NCI-H128 (cell line): ENCODE data around the gene CHN2.

ENCODE experiments used
- DNase-seq: peaks from one replicate; lab custom pipeline; 2025; ENCODE audit not compliant: unreplicated experiment; lab: John Stamatoyannopoulos, UW

The CHN2 gene

DNA sequence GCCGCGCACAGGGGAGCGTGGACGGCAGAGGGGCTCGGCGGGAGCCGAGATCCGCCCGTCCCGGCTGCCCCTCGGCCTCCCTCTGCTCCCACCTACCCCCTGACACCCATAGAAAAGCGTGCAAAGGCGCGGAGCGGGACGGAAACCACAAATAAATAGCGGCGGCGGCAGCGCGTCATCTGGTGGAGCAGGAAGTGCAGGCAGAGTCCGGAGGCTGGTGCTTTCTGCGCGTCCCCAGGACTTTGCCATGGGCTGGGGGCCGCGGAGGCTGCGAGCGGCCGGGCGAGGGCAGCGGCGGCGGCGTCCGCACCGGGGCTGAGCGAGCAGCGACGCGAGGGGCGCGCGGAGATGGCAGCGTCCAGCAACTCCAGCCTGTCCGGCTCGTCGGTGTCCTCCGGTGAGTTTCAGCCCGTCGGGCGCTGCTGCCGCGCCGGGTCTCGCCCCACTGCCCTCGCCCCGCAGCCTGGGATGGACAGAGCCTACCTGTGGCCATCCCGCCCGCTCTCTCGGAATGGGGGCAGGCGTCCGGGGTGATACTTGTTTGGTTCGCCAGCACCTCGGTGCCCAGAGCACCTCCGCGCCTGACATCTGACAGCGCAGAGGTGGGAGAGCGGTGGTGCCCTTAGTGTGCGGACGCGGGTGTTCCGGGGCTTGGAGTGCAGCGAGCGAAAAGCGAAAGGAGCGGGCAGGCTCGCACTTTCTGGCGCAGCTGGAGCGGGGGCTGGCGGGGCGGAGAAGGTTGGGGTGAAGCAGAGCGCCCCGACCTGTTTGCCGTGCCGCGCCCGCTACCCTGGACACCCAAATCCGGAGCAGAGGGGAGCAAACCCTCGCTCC, at the start of gene CHN2:
TSS of gene CHN2 (plus strand) at position 182 of the 834 bp plus-strand sequence.
- DNase-seq: peak; percentile 33

DNA sequence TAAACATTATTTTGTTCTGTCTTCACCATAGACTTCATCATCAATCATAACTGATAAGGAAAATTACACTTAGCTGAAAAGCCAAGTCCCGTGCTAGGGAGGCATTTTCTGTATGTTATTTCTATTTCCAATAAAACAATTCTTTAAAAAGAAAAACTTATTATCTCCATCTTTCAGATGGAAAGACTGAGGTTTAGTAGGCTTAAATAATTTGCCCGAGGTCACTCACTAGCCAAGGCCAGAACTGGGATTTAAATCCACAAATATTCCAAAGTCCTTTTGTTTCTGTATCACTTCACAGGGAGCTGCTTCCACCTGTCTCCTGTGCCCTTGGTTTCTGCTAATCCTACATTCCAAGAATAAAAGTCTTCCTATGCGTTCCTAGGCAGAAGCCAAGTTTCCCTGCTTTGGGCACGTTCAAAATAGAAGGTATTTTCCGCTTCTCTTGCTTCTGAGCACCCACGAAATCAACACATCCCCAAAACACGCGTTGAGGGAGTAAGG, 49.0 kb upstream of the CHN2 start:
- DNase-seq: no peak

DNA sequence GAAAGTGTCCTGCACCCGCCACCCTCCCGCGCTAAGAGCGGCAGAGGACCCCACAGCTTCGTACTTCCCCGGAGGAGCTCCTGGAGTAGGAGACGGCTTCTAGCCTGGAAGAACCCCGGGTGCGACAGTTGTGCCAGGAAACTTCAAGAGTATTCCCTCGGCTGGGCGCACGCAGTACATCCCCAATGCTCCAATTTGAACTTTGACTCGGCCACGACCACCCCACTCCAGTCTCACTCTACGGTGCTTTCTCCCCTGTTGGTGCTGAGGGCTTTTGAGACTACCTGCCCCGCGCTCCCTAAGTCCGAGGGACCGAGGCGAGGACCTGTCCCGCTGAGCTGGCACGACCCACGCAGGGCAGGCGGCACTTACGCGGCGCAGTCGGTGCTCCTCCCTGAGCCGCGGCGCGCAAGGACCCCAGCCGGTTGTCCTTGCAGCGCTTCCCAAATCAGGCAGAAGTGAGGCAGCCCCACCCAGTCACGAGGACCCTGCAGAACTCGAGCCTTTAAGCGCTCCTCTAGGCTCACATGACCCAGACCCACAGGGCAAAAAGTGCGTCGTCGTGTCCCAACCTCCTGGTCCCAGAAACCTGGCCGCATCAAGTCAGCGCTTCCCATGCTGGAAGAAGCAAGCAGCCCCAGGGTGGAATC, 48.4 kb upstream of the CHN2 start, which contains the start of gene CPVL:
TSS of gene CPVL (minus strand) at position 481 of the 650 bp plus-strand sequence. CDS start 25,476 bp downstream, outside the sequence.
- DNase-seq: no peak

DNA sequence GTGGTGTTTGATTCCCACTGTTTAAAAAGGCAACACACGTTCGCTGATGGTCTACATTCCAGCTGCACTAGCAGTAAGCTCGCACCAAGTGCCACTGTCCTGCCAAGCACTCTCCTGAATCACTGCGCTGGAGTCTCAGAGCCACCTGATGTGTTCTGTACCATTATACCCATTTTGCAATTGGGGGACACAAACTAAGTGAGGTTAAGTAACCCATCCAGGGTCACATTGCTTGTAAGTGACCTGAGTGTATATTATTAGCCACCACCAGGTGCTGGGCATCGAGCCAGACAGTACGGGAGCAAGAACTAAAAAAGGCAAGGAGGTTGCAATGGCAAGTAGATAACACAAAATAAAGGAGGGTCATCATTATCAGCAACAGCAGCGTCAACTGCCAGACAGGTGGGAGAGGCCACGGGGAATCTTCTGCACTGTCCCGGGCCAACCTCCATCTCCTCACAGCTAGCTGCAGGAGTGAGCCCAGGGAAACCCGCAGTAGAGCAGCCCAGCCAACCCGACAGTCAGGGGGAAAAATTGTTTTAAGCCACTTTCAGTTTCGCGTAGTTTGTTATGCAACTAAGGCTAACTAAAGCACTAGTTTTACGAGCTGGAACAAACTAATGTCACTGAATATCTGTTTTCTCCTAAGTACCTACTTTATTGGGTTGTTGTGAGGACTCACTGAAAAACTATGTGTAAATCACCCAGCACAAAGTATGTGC, 47.5 kb upstream of the CHN2 start:
- no peak for DNase-seq

DNA sequence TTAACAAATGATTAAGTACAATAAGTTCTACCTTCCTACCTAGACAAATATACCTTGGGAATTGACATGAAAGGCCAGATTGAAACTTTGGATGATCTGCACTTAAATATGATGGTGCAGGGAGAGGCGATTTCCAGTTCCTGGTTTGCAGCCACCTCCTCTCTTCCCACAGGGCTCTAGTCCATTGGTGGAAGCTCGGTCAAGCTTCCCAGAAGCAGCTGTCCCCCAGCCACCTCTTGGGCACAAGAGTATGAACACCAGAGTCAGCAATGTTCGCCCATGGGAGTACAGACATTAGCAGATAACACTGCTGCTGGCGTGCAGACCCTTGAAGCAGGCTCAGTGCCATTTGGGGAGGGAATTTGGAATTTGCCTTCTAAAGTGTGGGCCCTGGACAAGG, 46.8 kb upstream of the CHN2 start:
- no peak for DNase-seq

DNA sequence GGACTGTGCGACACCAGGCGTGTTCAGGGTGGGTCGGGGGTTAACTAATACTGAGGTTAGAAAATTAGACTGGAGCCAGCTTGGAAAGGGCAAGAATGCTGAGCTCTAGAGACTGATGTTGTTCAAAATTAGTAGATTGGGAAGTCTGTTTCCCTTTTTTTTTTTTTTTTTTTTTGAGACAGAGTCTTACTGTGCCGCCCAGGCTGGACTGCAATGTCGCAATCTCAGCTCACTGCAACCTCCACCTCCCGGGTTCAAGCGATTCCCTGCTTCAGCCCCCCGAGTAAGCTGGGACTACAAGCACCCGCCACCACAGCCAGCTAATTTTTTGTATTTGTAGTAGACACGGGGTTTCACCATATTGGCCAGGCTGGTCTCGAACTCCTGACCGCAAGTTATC, 45.5 kb upstream of the CHN2 start:
- no peak for DNase-seq

DNA sequence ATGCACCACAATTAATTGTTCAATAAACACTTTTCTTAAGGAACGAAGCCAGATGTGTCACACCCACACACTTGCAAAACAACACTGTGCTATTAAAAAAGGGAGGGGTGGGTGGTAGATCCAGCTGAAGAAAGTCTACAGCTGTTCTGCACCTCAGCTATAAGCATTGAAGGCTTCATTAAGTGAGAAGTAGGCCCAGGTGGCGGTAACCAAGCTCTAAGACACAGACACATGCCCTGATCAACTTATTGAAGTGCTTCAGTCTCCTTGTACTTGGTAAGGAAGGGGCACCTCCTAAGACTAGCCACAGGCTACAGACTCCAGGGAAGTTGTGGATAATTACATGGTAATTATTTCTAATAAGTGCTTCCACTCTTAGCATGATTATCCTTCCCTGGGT, 43.7 kb upstream of the CHN2 start:
- DNase-seq: no peak

DNA sequence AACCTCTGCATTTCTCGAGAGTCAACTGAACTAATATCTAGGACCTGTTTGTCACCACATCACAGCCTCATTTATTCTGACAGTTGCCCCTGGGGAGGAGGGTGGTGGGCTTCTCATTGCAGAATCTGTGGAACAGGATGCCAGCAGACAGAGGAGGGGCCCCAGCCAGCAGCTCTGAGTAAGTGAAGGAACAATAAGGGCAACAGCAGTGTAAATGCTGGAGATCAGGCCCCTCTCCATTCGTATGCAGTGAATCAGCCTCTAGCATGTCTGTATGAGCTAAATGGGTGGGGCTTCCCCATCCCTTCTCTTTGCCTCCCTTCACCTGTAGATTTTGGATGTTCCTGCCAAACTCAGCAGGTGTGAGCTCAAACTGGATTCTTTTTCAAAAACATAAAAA, 40.5 kb upstream of the CHN2 start:
- no peak for DNase-seq

DNA sequence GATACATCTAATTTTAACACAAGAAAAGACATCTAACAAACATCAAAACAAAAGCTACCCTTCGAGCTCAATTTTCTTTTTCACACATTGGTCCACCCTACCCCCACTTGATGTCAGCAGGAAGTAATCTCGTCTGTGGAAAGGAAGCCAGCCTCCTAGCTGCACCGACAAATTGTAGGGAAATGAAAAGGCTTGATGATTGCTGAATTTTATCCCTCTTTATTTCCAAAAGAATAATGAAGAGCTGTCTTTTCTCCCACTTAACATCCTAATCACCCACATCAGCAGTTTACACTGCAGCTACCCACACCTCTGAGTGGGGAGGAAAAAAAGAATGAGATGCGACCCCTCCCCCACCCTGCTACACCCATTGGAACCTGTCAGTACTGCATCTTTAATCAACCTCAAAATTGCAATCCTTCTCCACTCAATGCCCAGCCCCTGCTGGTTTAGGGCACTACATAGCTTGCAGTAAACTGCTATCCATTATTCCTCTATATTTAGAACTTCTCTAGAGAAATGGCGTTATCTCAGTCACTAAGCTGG, 37.6 kb upstream of the CHN2 start:
- DNase-seq: peak; percentile 8

DNA sequence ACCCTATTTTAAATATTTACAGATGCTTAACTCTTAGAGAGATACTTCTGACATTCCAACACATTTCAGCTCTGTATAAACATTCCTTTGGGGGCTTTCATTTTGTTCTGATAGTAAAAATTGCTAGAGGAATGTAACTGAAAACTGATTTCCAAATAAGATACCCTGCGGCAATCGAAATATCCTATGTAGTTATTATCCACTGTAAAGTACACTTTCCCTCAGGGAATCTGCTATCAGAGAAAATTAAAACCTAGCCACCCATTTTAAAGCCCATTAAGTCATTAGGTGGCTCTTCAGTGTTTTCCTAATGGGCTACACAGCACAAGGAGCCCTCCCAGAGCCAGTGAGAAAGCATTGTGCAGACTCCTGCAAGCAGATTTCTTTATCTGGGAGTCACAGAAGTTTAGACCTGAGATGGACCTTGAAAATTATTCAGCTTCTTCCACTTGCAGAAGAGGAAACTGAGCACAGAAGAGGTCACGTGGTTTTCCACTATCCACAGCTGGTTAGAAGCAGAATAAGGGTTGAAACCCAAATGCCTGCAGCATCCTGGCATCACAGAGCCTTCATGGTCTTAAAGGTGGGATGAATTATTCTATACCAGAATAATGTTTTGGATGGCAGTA, 35.7 kb upstream of the CHN2 start:
- DNase-seq: no peak

DNA sequence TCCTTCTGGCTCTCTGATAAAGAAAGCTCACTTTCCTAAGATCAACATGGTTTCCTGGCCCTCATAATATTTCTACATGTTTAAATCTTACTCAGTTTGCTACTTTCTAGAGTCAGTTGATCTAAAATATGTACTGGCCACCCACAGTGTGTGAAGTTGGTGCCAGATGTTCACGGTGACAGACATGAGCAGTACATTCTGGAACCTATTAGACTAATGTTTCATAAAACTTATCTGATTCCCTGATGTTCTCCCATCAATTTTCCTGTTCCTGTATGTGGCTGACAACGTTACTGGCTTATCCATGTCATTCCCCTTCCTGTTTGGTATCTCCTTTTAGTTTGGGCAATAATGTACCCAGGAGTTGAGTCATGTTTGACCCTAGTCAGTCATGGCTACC, 34.5 kb upstream of the CHN2 start:
- no peak for DNase-seq

DNA sequence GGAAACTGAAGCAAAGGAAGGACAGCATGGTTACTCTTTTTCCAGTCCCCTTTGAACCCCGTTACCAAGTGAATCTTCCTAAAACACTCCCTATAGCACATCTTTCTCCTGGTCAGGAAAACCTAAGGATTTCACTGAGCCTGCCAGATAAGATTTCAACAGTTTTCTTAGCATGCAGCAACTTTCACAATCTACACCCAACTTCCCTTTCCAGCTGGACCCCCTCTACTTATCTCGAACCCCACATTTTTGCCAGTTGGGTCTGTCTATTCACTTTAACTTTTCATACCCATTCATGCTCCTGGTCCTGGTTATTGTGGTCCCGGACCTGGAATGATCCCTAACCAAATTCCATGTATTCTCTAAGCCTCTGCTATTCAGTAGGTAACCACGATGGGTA, 33.3 kb upstream of the CHN2 start:
- DNase-seq: no peak

DNA sequence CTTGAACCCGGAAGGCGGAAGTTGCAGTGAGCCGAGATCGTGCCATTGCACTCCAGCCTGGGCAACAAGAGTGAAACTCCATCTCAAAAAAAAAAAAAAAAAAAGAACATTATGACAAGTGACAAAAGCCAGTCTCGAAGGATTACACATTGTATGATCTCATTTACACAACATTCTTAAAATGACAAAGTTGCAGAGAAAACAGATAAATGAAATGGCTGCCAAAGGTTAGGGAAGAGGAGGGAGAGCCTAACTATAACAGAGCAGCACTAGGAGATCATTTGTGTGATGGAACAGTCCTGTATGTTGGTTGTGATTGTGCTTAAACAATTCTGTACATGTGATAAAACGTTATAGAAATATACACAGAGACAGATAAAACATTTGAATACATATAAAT, 32.0 kb upstream of the CHN2 start:
- no peak for DNase-seq

DNA sequence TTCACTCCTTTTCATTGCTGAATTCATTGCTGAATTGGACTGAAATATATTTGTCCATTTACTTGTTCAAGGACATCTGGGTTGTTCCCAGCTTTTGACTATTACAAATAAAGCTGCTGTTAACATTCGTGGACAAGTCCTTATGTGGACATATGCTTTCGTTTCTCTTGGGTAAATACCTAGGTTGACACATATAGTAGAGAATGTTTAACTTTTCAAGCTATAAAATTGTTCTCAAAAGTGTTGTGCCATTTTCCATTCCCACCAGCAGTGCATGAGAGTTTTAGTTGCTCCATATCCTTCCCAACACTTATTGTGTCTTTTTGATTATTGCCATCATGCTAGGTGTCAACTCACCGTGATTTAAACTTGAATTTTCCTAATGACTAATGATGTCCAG, 30.7 kb upstream of the CHN2 start:
- DNase-seq: no peak

DNA sequence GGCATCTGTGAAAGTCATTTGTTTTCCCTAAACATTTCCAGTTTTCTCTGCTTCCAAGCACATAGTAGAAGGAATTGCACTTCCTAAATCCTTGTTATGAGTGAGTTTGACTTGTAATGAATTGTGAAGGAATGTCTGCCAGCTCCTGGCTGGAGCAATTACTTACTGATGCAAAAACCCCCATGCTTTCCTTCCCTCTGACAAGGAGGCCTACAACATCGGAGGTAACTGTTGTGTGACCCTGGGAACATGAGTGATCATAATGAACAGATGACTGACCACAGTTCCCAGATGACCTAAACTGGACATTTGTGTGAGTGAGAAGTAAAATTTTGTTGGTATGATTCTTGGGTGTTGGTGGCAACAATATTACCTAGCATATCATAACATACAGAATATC, 26.9 kb upstream of the CHN2 start:
- DNase-seq: no peak

DNA sequence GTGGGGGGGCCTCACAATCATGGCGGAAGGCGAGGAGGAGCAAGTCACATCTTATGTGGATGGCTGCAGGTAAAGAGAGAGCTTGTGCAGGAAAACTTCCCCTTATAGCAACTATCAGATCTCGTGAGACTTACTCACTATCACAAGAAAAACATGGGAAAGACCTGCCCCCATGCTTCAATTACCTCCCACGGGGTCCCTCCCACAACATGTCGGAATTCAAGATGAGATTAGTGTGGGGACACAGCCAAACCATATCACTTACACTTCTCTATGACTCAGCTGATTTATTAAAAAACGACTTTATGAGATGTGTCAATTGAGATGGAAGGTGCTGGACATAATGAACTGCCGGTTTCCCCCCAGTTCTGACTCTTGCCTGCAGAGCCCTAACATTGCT, 23.8 kb upstream of the CHN2 start:
- no peak for DNase-seq

DNA sequence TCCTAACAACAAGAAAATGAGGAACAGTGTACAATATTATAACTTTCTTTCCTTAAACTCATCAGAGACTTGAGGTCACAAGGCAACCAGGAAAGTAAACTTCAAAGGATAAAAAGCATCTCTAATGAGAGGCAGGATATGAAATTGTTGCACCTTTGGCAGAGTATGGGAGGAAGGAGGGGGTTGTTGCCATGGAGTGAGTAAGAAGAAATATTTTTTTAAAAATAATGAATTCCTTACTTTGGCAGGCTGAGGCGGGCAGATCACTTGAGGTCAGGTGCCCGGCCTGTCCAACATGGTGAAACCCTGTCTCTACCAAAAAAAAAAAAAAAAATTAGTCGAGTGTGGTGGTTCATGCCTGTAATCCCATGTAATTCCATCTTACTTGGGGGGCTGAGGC, 21.1 kb upstream of the CHN2 start:
- DNase-seq: no peak

DNA sequence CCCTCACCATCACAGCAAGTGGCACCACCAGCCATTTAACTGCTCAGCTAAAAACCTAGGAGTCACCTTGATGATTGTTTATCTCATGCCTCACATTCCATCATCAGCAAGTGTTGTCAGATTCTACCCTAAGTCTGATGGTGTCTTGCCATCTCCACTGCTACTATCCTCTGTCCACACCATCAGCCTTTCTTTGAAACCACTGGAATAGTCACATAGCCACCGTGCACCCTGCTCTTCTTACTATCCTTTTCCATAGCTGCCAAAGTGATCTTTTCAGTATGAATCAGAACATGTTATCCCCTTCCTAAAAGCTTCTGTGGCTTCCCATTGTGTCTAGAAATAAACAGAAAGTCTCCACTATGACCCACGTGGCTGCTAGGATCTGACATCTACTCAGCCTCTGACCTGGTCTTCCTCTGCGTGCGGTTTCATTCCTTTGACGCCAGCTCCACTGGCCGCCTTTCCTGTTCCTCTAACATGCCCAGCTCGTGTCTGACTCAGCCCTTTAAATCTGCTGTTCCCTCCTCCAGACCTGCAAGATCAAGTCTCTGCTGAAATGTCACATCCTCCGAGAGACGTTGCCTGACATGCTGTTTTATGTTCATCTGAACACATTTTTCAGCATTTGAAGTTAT, 16.5 kb upstream of the CHN2 start:
- DNase-seq: no peak

DNA sequence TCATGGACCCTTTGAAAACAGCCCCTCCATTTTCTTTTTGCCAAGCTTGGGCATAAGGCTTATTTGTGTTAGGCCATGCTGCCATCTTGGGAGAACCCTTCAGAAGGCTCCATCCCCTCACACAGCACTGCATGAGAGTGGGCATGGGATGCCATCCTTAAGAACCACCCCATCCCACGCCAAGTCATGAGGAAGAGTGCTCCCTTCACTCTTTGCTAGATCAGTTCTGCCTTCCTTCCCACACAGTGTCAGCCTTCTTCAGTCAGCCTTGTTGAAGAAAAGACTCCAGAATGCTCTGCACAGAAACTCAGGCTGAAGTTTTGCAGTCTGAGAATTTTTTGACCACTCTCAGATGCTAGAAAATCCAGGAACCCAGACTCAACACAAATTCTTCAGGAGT, 15.5 kb upstream of the CHN2 start:
- no peak for DNase-seq

DNA sequence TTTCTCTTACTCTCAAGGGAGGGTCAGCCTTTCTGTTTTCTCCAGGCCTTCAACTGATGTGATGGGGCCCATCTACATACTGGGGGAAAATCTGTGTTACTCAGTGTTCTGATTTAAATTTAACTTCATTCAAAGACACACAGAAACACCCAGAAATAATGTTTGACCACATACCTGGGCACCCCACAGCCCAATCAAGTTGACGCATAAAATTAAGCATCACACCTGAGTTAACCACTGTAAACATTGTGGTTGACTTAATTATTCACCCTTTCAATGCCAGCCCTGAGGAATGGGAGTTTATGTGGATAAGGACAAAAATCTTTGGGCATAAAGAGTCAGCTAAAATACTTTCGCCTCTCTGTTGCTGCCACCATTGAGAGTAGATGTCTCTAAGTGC, 10.0 kb upstream of the CHN2 start:
- DNase-seq: no peak

DNA sequence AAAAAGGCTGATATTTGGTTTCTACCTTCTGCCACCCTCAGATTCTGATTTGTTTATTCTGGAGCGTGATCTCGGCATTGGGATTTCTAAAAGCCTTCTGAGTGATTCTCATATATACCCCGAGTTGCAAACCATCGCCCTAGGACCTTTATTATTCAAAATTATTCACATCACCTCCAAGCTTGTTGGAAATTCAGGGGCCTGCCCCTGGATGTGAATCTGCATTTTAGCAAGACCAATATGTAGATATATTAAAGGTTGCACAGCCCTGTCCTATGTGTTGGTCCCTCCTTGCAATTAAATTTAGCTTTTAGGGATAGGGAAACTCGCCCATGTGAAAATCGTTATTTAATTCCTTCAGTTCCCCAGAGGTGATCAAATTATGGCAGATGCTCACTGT, 9.0 kb upstream of the CHN2 start:
- no peak for DNase-seq
